ENCODE results near the gene CCDC3. TPM values are rescaled to one million over a fixed set of nuclear protein-coding genes. Genes with fewer than 3 reads are reported as not detected.

The CCDC3 gene
- total RNA-seq, 1 donor from 2014 or later: 51.0 TPM

DNA sequence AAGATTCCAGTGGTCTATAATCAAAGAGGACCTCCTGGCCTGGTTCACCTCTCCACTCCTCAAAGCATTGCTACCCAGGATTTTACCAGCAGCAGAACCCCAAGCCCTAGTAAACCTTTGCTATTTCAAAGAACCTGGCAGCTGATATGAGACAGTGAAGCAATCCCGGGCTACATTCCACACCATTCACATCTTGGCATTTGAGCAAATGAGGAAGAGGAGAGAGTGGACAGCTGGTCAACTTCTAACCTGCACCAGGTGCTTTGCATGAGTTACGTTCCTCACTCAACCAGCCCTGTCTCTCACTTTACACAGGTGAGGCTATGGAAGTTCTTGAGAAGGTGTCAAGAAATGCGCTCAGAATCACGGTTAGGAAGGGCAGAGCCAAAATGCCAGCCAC lies 1.1 kb downstream of the CCDC3 start:
- DNase-seq (ENCODE audit: low read depth): no peak

- no peak for DNase-seq (ENCODE audit: low read depth)
Observed at GRCh38 chr10:12999849-13000248, 1.7 kb downstream of the CCDC3 start.

- no peak for DNase-seq (ENCODE audit: low read depth)
Observed at GRCh38 chr10:12995425-12995861, 6.1 kb downstream of the CCDC3 start.

- DNase-seq (ENCODE audit: low read depth): no peak
Observed at GRCh38 chr10:12993595-12993994, 7.9 kb downstream of the CCDC3 start.

DNA sequence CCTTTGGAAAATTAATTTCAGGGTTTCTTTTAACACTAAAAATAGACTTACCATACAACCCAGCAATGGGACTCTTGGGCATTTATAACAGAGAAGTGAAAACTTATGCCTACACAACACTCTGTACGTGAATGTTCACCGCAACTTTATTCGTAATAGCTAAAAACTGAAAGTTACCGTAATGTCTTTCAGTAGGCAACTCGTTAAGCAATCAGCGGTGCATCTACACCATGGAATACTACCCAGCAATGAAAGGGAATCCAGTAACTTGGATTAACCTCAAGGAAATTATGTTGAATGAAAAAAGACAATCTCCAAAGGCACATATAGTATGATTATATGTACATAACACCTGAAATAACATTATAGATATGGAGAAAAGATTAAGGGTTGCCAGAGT lies 16.2 kb downstream of the CCDC3 start:
- DNase-seq (ENCODE audit: low read depth): no peak

- DNase-seq (ENCODE audit: low read depth): peak; percentile 45
Observed at GRCh38 chr10:12984165-12984747, 17.3 kb downstream of the CCDC3 start.

DNA sequence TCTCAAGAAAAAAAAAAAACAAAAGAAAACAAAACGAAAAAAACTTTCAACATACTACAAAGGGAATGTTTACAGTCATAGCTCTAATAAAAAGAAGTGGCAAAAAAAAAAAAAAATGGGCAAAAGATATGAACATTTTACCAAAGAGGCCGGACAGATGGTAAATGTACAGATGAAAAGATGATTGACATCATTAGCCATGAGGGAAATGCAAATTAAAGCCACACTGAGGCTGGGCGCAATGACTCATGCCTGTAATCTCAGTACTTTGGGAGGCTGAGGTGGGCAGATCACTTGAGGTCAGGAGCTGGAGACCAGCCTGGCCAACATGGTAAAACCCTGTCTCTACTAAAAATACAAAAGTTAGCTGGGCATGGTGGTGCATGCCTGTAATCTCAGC lies 17.9 kb downstream of the CCDC3 start:
- DNase-seq (ENCODE audit: low read depth): peak; percentile 37

DNA sequence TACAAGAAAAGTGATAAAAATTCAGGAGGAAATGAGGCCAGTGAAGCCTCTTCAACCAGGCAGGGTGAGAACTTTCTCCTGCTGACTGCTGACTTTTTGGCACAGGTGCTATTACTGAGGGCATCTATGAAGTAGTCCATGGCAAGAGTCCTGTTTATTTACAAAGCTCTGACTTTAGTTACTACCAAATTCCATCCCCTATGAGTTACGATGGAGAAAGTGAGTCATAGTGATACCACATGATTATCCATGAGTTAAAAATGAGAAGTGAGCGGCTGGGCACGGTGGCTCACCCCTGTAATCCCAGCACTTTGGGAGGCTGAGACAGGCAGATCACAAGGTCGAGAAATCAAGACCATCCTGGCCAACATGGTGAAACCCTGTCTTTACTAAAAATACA lies 19.9 kb downstream of the CCDC3 start:
- peak; percentile 55 for DNase-seq (ENCODE audit: low read depth)

GRCh38 chr10:12980713-12981306 lies 20.7 kb downstream of the CCDC3 start:
- no peak for DNase-seq (ENCODE audit: low read depth)

- peak; percentile 54 for DNase-seq (ENCODE audit: low read depth)
Observed at GRCh38 chr10:12980102-12980661, 21.3 kb downstream of the CCDC3 start.

- no peak for DNase-seq (ENCODE audit: low read depth)
Observed at GRCh38 chr10:12978891-12979290, 22.6 kb downstream of the CCDC3 start.

DNA sequence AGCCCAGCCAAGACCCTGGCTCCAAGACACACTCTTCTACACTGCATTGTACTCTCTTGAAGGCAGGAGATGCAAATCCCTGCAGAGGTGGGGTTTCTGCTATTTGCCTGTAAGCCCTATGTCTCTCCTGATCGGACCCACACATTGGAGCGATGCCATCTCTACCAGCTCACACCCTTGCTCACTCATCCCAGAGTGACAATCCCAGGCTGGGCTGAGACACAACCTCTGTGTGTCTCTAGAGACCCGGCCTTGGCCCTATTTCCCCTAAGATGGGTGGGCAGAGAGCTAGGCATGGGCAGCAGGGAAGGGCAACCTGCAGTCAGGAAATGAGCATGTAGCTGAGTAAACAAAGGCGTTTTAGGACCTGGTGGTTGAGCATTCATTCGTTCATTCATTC lies 25.6 kb downstream of the CCDC3 start:
- DNase-seq (ENCODE audit: low read depth): no peak

DNA sequence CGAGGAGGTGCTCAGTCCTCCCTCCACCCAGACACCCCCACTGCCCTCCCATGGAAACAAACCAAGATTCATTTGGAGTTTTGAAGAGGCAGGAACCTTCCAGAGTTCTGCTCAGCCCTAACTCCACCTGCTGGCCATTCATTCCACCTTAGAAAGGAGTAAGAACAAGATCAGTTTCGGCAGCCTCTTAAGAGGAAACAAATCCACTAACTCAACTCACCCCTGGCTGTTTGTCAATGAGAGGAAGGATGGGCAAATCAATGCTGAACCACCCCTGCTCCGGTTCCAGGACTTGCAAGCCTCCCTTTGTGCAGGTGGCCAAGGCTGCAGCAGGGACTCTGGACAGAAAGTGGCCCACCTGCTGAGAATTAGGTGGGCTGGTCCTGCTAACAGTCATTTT lies 26.2 kb downstream of the CCDC3 start:
- no peak for DNase-seq (ENCODE audit: low read depth)

DNA sequence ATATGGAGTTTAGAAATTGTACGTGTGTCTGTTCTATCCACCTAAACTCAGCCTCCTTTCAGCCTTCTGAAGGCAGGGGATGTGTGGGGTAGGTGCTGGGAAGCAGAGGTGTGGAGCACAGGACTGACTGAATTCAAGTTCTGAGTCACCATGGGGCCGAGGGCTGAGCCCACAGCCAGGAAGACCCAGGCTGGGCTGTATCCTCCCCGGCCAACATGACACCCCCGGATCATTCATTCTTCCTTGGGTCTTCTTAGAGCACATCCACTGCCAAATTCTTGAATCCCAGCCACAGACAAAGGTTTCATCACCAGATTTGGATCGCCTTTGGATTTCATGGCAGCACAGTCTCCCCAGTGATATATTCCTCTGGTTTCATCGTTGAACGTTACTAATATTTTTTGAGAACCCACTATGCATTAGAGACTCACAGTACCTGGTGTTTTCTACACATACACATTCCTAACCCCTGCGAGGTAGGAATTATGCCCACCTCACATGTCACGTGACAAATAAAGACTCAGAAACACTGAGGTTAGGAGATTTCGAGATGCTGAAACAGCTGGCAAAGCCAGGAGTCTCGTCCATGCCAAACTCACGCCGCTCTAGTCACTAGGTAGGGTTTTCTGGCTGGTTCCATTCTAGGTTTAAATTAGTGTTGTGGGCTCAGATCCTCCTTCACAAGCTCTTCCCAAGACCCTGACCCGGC lies 26.9 kb downstream of the CCDC3 start:
- DNase-seq (ENCODE audit: low read depth): no peak

DNA sequence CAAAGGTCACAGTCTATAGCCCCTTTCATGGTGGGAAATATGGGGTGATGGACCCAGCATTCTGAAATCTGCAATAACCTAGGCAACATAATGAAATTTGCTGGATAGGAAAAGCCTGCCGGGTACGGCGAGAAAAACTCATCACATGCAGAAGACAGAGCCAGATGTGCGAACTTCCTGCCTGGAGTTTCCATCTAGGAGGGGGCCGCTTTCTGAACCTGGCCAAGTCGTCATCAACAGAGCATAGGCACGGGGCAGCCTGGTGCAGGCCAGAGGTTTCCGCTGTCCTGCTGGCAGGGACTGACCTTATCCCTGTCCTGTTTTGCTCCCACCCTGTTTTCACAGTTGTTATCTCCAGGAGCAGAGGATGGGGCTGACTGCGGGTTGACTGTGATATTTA lies 27.4 kb downstream of the CCDC3 start:
- DNase-seq (ENCODE audit: low read depth): no peak

DNA sequence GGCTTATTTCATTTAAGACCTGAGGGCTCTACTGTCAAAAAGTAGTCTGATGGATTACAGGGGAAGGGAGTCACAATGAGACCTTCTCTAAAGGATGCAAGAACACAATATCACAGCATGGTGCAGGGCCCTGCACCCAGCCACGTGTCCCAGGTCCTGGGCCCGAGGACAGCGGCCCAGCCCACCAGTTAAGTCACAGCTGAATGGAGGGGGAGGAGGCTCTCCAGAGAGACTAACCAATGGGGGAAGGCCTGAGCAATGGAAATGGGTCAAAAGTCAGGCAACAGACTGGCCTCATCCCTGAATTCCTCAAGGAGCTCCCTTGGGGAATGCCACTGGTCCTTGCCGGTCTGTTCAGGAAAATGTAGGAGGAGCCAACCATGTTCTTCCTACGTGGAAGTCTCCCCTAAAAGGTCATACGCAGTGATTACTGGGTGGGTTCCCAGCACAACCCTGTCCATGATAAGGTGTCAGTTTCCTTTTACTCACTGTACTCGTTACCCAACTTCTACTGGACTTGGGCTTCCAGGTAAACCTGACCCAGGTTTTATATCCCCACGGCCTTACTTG lies 28.3 kb downstream of the CCDC3 start:
- DNase-seq (ENCODE audit: low read depth): no peak

- DNase-seq (ENCODE audit: low read depth): no peak
Observed at GRCh38 chr10:12972146-12972545, 29.4 kb downstream of the CCDC3 start.

GRCh38 chr10:12971001-12971788 lies 30.3 kb downstream of the CCDC3 start:
- peak; percentile 96 for DNase-seq (ENCODE audit: low read depth)

- DNase-seq (ENCODE audit: low read depth): no peak
Observed at GRCh38 chr10:12969951-12970350, 31.6 kb downstream of the CCDC3 start.

- DNase-seq (ENCODE audit: low read depth): no peak
Observed at GRCh38 chr10:12966067-12966466, 35.4 kb downstream of the CCDC3 start.

GRCh38 chr10:12965571-12965970 lies 35.9 kb downstream of the CCDC3 start:
- no peak for DNase-seq (ENCODE audit: low read depth)
